Fibroblast of peridontal ligament (primary cell): ENCODE results near the gene PML.
A peak's percentile ranks its signal among the peaks of the same experiment; 100 is the strongest.
"Not testable (repeated sequence)": the region's sequence is repeated elsewhere in the genome, so short reads cannot be mapped to it uniquely, and the experiment has no call there.

Source experiments
- DNase-seq: peaks from one replicate; pipeline ENCODE4 v3.0.0-alpha.2; 2010; ENCODE audit errors: extremely low read depth

PML gene

DNA sequence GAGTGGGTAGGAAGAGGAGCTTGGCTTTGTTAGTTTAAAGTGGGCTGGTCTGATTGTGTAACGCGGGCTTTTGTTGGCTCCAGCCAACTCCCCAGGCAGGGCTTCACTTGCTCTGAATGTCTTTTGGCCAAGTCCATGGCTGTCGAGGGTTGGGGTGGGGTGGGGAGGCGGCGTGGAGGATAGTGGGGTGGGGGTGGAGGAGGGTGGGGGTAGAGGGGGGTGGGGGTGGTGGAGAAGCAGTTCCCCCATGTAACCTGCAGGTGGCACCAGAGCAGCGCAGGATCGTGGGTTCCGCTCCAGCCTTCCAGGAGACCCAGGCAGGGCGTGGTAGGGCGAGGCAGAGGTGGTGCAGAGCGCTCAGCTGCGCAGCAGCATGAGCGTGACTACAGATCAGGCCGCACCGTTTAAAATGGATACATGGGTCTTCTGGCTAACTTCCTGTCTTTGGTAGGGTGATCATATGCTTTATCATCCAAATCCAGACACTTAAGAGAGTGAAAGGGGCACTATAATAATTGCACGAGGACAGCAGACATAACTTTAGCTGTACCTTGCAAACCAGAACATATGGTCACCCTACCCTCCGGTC, 59.5 kb downstream of the PML start:
- peak; percentile 96 for DNase-seq

DNA sequence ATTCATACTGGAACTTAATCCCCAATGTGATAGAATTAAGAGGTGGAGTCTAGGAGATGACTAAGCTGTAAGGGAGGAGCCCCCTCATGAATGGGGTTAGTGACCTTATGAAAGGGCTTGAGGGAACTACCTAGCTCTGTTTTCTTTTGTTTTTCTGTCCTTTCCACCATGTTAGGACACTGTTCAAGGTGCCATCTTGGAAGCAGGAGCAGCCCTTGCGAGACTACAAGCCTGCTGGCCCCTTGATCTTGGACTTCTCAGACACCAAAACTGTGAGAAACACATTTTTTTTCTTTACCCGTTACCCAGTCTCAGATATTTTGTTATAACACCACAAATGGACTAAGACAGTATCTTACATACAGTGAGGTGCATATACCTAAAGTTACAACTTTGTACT, 61.3 kb downstream of the PML start:
- no peak for DNase-seq

DNA sequence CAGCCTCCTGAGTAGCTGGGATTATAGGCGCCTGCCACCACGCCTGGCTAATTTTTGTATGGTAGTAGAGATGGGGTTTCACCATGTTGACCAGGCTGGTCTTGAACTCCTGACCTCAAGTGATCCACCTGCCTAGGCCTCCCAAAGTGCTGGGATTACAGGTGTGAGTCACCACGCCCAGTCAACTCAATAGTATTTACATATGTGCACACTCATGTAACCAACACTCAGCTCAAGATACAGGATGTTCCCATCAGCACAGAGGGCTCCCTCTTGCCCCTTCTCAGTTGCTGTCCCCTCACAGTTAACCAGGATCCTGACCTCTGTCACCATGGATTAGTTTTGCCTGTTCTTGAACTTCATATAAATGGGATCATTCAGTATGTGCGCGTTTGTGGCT, 61.8 kb downstream of the PML start:
- DNase-seq: not testable (repeated sequence)

DNA sequence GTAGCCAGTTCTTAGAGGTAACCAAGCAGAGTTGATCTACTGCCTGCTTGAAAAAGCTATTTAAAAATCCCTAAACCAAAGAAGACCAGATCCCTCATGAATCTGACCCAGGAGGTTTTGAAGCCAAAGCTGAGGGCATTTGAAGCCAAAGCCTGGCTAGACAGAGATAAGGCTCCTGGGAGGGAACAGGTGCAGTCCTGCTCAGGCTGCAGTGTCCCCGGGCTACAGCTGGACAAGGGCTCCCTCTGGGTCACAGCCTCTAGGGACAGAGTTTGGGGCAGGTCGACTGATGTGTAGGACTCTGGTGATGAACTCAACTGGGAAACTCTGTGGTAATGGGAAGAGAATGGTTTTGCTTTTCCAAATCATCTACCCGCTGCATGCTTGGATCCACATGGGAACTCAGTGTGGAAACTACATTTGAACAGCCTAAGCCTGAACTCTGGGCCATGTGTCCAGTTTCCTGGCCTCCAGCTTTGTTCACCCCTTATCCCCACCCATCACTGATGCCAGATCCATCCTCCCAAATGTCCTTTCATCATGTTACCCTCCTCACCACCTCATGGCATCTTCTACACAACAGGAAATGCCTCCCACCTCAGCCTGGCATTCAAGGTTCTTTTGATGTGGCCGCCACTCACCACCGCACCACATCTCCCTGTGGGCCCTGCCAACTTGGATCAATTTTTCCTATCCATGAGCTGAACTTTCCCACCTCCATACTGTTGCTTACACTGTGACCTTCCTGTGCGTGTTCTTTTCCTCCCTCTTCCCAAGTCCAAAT, 64.7 kb downstream of the PML start:
- DNase-seq: not testable (repeated sequence)

DNA sequence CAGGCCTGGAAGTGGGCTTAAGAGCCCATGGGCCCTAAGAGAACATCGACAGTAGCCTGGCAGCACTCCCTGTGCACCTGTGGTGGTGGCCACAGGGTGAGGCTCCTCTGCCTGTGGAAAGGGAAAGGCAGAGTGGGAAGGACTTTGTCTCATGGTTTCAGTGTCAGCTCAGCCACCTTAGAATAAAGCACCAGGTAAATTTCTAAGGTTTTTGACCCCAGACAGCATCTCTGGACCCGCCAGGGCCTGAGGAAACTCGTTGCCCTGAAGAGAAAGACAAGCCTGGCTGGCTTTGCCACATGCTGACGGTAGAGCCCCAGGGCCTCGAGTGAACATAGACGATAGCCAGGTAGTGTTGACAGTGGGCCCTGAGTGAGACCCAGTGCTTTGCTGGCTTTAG, 65.7 kb downstream of the PML start:
- no peak for DNase-seq

DNA sequence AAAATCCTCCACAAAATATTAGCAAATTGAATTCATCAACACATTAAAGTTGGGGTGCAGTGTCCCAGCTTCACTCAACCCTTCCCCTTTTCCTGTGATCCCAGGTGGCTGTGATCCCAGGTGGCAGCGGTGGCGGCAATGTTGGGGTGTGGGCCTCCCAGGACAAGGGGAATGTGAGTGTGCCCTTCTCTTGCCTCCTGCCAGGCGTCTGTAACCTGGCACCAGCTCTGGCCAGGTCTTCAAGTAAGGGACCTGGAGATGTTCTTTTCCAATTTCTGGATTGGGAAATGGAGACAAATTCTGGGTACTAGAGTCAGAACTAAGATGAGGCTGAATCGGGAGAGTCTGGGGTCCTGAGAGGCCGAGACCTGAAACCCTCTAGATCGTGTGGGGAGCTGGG, 67.7 kb downstream of the PML start:
- DNase-seq: no peak

DNA sequence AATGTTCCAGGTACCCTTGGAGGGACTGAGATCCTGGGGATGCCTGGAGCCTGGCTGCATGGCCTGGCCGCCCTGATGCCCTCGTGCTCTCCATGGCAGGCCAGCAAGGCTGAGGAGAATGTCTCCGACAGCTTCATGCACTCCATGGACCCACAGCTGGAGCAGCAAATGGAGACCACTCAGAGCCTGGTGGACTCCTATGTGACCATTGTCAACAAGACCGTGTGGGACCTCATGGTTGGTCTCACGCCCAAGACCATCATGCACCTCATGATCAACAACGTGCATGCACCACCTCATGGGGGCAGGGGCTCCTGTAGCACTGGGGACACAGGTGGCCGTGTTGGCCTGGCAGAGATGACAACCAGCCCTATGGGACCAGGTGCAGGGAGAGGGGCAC, 68.2 kb downstream of the PML start:
- DNase-seq: no peak

DNA sequence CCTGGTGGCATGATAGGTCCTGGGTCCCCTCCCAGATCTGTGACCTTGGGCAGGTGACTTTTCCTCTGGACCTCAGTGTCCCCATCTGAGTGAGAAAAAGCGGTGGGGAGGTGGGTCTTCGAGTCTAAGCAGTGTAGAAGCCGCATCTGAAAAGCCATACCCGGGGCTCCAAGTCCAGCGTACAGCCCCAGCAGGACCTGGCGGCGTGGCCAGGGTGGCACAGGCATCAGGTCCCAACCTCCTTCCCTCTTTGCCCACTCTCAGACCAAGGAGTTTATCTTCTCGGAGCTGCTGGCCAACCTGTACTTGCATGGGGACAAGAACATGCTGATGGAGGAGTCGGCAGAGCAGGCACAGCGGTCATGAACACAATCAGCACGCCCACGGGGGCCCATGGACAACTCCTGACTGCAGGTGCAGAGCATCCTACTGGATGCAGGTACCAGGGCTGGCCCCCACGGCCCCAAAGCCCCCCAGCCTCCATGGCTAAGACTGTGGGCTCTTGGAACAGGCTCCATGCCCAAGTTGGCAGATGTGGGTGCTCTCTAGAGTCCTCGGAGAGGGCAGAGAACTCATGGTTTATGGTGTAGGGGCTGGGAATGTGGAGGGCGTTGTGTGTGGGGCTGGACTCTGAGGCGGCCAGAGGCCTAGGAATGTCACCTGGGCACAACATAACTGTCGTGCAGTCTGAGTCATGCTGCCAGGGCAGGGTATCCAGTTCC, 69.1 kb downstream of the PML start:
- DNase-seq: not testable (repeated sequence)

DNA sequence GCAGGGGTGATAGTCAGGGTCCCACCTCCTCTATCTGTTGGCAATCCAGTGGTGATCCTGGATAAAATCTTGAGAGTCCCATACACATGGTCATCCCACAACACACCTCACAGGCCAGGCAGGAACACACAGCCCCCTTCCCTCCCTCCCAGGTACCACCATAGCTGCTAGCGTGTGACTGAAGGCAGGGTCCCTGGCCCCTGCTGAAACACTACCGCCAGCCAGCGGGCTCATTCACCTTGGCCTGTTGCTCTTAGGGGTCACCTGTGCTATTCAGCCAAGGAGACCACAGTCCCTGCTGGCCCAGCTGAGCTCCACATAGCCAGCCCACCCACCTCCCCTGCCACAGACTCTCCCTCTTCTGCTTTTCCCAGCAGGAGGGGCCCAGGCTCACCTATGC, 69.7 kb downstream of the PML start:
- not testable (repeated sequence) for DNase-seq

DNA sequence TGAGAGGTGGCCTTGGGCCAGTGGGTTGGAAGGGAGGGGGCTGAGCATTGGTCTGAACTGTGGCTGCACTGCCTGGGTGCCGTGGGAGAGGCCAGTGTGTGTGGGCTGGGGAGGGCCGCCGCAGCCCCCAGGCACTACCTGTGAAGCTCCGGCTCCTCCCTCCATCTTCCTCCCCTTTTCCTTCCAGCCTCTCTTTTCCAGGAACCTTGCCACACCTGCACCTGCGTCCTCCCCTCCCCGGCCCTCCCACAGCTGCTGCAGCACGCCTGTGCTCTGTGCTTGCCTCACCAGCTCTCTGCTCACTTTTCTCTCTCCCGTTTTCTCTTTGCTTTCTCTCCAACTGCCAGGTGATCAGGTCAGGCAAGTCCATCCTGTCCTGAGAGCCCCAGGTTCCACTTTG, 70.3 kb downstream of the PML start:
- not testable (repeated sequence) for DNase-seq

DNA sequence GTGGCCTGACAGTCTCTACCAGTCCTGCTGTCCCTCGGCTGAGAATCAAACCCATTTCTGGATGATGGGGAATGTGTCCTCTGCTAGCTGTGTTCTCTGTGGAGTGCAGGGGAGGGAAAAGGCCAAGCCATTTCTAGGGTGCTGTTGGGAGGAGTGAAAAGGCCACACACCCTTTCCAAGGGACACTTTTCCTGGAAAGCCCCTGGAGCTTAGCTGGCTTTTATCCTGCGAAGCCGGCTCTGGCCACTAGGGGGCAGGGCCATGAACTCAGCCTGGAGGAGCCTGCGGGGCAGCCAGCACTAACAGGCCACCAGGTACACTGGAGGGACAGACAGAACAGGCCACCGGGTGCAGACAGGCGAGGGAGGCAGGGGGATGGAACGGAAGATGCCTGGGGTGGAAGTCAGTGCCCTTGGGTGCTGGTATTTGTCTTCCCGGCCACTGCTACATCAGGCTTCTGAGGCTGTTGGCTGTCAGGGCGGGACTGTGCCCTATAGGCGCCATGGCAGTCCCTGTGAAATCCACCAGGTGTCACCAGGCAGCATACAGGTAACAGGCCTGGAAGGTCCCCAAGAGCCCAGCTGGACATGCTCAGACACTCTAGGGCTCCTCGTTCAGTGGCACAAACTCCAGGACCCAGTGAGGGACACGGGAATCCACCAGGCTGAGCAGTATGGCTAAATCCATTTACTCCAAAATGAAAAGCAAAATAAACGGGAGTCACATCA, 71.3 kb downstream of the PML start:
- DNase-seq: not testable (repeated sequence)

DNA sequence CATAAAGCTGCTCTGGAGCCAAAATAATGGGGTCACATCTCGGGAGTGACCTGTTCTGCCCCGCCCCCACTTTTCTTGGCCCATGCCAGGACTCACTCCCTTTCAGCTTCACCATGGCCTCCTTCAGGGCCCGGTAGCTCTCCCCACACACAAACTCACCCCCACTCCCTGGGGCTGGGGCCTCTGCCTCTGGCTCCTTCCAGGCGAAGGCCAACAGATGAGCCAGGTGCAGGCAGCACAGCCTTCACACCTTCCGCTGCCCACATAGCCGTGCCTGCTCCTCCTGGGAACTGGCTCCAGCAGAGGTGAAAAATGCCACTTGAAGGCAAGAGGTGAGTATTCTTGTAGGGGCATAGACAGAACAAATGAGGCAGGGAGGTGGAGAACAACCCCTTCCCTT, 77.1 kb downstream of the PML start:
- DNase-seq: not testable (repeated sequence)

DNA sequence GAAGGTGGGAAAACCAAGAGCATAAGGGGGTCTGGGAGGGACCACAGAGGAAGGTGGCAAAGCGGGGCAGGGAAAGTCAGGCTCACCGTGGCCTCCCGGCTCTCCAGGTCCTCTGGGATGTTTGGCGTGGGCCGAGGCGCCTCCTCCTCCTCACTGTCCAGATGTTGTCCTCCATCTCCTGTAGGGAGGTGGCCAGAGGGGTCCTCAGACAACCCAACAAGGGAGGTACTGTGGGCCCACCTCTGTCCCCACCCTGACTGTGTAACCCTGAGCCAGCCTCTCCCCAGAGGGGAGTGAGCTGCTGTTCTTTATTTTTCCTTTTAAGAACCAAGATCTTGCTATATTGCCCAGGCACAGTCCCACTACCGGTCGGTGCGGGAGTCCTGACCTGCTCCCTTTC, 77.6 kb downstream of the PML start:
- not testable (repeated sequence) for DNase-seq

DNA sequence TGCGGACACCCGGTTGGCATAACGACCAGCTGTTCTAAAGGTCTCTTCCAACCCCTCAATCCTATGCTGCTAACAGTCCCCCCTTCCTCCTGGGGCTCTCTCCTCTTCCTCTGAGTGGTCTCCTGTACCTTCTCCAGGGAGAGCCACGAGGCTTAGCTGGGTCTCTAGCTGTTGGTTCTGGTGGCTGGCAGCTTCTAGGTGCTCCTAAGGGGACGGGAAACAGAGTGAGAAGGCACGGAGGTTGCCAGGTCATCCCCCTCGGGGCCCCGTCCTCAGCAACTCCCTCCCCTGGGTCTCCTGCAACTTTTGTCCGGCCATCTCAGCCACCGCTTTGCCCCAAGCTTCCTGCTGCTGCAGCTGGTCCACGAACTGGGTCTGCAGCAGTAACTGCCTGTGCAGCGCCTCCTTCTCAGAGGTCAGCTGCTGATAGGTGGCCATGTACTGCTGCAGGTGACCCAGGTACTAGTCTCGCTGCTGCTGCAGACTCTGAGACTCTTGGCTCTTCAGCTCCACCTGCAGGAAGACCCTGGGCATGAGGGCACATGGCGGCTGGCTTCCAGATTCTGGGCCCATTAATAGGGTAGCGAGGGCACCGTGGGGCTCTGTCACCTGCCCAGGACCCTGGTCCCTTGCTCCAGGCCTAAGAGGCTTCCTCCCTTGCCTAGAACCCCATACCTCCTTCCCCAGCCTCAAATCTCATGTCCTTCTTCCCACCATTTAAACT, 78.3 kb downstream of the PML start:
- DNase-seq: not testable (repeated sequence)

DNA sequence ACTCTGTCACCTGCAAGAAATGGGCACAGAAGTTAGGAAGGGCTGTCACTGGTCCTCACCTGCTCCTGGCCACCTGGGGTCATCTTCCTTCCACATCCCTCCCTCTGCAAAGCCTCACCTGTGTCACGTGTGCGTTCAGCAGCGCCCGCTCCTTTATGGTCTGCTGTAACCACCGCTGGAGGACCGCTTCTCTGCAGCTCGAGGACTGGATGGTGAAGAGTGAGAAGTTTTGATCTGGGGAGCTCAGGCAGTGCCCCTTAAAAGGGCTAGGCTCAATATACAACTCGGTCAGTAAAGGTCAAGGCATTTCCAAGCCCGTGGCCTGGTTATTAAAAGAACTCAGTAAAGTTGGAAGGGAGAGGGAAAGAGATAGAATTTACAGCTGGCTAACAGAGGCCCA, 81.3 kb downstream of the PML start:
- DNase-seq: not testable (repeated sequence)

DNA sequence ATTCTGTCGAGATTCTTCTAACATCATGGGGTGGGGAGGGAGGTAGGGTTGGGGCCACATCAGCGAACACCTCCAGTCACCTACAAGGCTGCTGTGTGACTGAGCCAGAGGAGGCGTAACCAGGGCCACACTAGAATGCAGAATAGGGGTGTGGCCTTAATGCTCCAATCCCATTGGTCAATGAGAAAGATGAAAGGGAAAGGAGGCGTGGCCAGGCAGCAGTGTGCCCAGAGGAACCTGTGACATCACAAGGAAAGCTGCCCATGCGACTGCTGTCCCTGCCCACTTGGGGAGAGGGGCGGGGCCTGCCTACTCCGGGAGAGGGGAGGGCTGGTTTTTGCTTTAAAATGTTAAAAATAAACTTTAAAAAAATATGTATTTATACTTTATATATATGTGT, 87.9 kb downstream of the PML start, which contains the start of gene GOLGA6A:
Gene GOLGA6A (minus strand): TSS at position 101 of the 400 bp plus-strand sequence. CDS start 41 bp downstream, at position 60.
- DNase-seq: not testable (repeated sequence)

DNA sequence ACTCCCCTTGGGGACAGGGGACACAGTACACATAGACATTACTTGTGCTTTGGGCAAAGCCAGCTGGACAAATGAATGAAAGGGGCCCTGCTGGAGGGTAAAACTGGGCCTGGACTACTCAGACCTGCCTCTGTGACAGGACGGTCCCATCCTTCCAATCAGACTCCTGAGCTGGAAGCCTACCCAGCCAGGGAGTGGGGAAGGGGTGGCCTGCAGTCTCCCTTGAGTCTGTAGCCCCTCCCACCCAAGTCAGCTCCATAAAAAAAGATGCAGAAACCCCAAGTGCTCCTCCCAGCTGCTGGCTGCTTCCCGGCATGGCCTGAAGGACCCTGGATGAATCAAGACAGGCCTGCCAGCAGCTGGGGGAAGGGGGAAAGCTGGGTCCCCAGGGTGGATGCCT, 100.1 kb downstream of the PML start:
- not testable (repeated sequence) for DNase-seq

DNA sequence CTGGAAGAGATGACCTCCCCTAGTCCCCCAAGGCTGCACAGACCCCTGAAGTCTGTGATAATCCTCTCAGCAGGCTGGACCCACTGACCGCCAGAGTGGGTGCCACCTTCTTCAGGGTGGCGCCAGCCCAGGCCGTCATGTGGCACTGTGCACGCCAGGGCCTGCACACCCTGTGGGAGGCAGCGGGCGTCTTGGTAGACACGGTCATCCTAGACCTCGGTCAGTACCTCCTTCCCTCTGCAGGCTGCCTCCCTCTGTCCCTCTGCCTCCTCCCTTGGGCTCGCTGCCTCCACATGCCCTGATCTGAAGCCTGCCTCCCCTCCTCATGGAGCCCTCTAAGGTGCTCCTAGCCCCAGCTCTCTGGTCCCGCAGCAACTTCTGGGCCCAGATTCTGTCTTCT, 101.1 kb downstream of the PML start:
- DNase-seq: not testable (repeated sequence)

DNA sequence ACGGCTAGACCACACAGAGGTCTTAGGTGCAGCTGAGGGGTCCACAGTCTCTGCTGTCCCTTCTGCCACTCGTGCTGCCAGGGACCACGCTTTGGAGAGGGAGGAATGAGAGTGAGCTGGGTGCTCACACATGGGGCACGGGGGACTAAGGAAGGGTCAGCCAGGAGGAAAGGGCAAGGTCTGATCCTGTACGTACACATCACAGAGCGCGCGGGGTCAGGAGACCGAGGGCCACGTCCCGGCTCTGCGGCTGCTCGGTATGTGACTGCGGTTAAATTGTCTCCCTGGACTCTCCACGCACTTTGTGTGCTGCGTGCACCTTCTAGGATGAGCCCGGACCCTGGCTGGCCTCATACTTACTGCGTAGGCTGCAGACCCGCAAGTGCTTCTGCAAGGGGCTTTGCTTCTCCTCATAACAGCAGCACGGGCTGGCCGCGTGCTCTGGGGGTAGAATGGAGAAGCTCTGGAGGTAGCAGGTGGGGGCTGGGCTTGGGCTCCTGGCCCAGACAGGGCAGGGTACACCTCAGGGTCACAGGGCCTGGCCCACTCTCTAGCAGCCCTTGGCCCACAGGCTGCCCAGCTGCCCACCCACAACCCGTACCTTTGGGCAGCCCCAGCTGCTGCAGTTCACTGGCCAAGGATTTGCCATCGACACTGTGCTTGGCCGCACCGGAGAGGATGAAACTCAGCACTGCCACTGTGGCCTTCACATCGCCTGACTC, 102.4 kb downstream of the PML start:
- not testable (repeated sequence) for DNase-seq
